Suprapubic skin (tissue), 4 donors: Measurements from ENCODE around the gene RRAGD.

Experiments used
- EP300 ChIP-seq: sonication (generic); formaldehyde crosslinking; IDR thresholded peaks from one replicate; pipeline ENCODE4 v1.6.1; 2017; ENCODE audit warnings: antibody characterized with exemption
- POLR2A ChIP-seq, 2 donors: fragments of 450-650 bp; IDR thresholded peaks; one replicate each; pipeline ENCODE4 v1.6.1; 2017; ENCODE audit warnings: antibody characterized with exemption in 2 of 2, mild to moderate bottlenecking in 2 of 2, moderate library complexity in 2 of 2
- POLR2AphosphoS5 ChIP-seq, 3 donors: sonication (generic); formaldehyde crosslinking; IDR thresholded peaks; one replicate each; pipeline ENCODE4 v1.6.1; 2017; ENCODE audit warnings: antibody characterized with exemption in 3 of 3
- TF ChIP-seq, protein P1 (sequence below), 2 donors: fragments of 200-600 bp in 1 of 2; fragments of 450-650 bp in 1 of 2; sonication (generic) in 1 of 2; IDR thresholded peaks; one replicate each; pipeline ENCODE4 v1.5.1; 2016 to 2019; ENCODE audit warnings: antibody characterized with exemption in 2 of 2, mild to moderate bottlenecking in 1 of 2, moderate library complexity in 1 of 2

GRCh38 chr6:89323511-89323971, 88.5 kb downstream of the RRAGD start:
- TF ChIP-seq, protein P1, sequence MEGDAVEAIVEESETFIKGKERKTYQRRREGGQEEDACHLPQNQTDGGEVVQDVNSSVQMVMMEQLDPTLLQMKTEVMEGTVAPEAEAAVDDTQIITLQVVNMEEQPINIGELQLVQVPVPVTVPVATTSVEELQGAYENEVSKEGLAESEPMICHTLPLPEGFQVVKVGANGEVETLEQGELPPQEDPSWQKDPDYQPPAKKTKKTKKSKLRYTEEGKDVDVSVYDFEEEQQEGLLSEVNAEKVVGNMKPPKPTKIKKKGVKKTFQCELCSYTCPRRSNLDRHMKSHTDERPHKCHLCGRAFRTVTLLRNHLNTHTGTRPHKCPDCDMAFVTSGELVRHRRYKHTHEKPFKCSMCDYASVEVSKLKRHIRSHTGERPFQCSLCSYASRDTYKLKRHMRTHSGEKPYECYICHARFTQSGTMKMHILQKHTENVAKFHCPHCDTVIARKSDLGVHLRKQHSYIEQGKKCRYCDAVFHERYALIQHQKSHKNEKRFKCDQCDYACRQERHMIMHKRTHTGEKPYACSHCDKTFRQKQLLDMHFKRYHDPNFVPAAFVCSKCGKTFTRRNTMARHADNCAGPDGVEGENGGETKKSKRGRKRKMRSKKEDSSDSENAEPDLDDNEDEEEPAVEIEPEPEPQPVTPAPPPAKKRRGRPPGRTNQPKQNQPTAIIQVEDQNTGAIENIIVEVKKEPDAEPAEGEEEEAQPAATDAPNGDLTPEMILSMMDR (IDR thresholded peaks at IDR 0.05) = no peak
- no peak for TF ChIP-seq POLR2A (IDR thresholded peaks at IDR 0.05)
- TF ChIP-seq EP300 = no peak
- no peak for TF ChIP-seq POLR2AphosphoS5 (IDR thresholded peaks at IDR 0.05)
